MCF 10A (cell line): ENCODE data around the gene MRPS5. TPM values are rescaled to one million over a fixed set of nuclear protein-coding genes. Genes with fewer than 3 reads are reported as not detected.

Source experiments
- BruUV-seq: library from RNA; stranded (reverse); fragments of 400-500 nt; replicated peaks from 2 replicates; lab custom pipeline; 2021; lab: Mats Ljungman, UMichigan
- CTCF ChIA-PET: fragments of 300-600 bp; sonication (Branson Sonifier 250); formaldehyde crosslinking; extraction: SDS; loops from one replicate; lab custom pipeline; 2021; ENCODE audit warnings: antibody characterized with exemption, inconsistent platforms; lab: Yijun Ruan, JAX
- POLR2A ChIA-PET: fragments of 300-600, 350-650 bp; sonication (Branson Sonifier 250); formaldehyde crosslinking; extraction: SDS; loops from one replicate; lab custom pipeline; 2020; ENCODE audit warnings: antibody characterized with exemption, inconsistent platforms; lab: Yijun Ruan, JAX
- DNase-seq: peaks from one replicate; pipeline ENCODE4 v3.0.0-alpha.2; 2018; ENCODE audit not compliant: unreplicated experiment
- H3K27ac Mint-ChIP-seq: one replicate; pipeline ENCODE4 v1.8.0; 2022; ENCODE audit warnings: mild to moderate bottlenecking, low read depth, mixed read lengths; ENCODE audit not compliant: unreplicated experiment
- H3K27me3 Mint-ChIP-seq: one replicate; pipeline ENCODE4 v1.8.0; 2022; ENCODE audit warnings: mixed read lengths; ENCODE audit not compliant: insufficient read depth, unreplicated experiment
- H3K36me3 Mint-ChIP-seq: one replicate; pipeline ENCODE4 v1.8.0; 2022; ENCODE audit warnings: mild to moderate bottlenecking, moderate library complexity, mixed read lengths; ENCODE audit not compliant: insufficient read depth, unreplicated experiment
- H3K4me1 Mint-ChIP-seq: one replicate; pipeline ENCODE4 v1.8.0; 2022; ENCODE audit warnings: mixed read lengths; ENCODE audit not compliant: insufficient read depth, unreplicated experiment
- H3K4me3 Mint-ChIP-seq: one replicate; pipeline ENCODE4 v1.8.0; 2022; ENCODE audit warnings: mild to moderate bottlenecking, moderate library complexity, mixed read lengths; ENCODE audit not compliant: unreplicated experiment
- H3K9me3 Mint-ChIP-seq: one replicate; pipeline ENCODE4 v1.8.0; 2022; ENCODE audit warnings: mixed read lengths; ENCODE audit not compliant: unreplicated experiment
- CTCF ChIP-seq: fragments of 200-600 bp; IDR thresholded peaks from one replicate; pipeline ENCODE4 v1.8.0; 2022; ENCODE audit warnings: antibody characterized with exemption, mild to moderate bottlenecking; ENCODE audit not compliant: unreplicated experiment
- intact Hi-C: fragments of 100-400 bp; cut with micrococcal nuclease; formaldehyde crosslinking; loops from 2 replicates; pipeline ENCODE4 v1.14.1; 2022
- total RNA-seq: library from RNA; stranded (reverse); gene quantifications from 2 replicates; pipeline ENCODE4 v1.2.3, GENCODE V29; 2022

The MRPS5 gene
- total RNA-seq, 1 experiment from 2014 or later: 74.2 TPM

DNA sequence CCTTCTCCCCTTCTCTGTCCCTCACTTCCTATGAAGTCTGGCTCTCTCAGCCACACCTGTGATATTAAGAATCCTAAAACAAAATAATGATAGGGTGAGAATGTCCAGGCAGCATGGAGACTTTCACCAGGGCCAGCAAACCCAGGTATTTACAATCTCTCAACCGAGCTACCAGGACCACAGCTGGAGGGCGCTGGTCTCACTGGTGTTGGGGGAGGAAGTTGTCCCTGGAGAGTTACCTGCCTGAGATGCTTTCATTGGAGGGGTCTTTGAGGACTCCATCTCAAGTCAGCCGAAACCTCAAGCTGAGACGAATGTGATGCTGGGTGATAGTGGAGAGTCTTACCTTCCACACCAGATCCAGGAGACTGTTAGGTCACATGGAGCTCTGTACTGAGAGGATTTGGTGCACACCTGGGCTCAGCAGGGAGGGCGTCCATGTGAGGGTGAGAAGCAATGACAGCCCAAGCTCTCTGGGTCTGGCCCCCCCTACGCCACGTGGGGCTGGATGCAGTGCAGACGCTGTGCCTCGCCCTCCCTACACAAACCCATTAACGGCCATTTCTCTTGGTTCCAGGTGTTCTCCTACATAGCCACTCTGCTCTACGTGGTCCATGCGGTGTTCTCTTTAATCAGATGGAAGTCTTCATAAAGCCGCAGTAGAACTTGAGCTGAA is 68.7 kb downstream of the MRPS5 start:
- no TSS peak for BruUV-seq
- Mint-ChIP-seq H3K36me3 (no peaks in the 10 kb centered on the region), H3K4me3 (no peak overlapping the region), H3K27ac (no peak overlapping the region), H3K27me3 (peaks cover 44% of the 10 kb centered on the region), H3K4me1 (no peaks in the 10 kb centered on the region), H3K9me3 (no peaks in the 10 kb centered on the region)
- DNase-seq: no peak
- intact Hi-C loops: no loop called here
- POLR2A ChIA-PET: interaction anchor here (0.8 to 1.2 kb wide), 2 partner anchors 10 to 64 kb away, joined by 3 read pairs; no protein-coding TSS in a partner anchor
- CTCF ChIA-PET: interaction anchor here (0.6 to 4.9 kb wide), 10 partner anchors 8 to 93 kb away, joined by 3 to 22 read pairs (median 5); no protein-coding TSS in a partner anchor
- TF ChIP-seq CTCF: no peak

DNA sequence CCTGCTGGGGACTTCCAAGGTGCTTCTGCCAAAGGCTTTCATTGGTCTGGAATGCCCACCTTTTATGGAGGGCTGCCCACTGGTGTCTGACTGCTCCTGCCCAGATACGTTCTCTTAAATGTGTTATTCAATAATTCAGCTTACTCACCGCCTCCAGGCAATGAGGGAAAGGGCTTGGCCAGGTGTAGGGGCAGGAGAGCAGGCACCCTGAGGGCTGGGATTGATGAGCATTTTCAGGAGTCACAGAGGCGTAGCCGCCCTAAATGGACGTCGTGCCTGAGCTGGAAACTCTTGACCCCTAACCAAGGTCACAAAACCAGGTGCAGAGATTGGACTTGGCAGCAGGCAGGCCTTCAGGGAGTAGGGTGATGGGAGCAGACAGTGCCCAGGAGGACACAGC is 69.3 kb downstream of the MRPS5 start:
- BruUV-seq: no TSS peak
- DNase-seq: peak; percentile 17
- Mint-ChIP-seq H3K36me3 (no peaks in the 10 kb centered on the region), H3K27me3 (peaks cover 42% of the 10 kb centered on the region), H3K4me3 (no peak overlapping the region), H3K27ac (no peak overlapping the region), H3K9me3 (no peaks in the 10 kb centered on the region), H3K4me1 (no peaks in the 10 kb centered on the region)
- ChIA-PET CTCF (interaction anchor here (0.6 to 4.9 kb wide), 7 partner anchors 8 to 92 kb away, joined by 3 to 22 read pairs (median 5); no protein-coding TSS in a partner anchor), POLR2A (interaction anchor here (0.8 to 1.2 kb wide), 2 partner anchors 10 to 64 kb away, joined by 3 read pairs; no protein-coding TSS in a partner anchor)
- intact Hi-C loops: no loop called here
- TF ChIP-seq CTCF: no peak

DNA sequence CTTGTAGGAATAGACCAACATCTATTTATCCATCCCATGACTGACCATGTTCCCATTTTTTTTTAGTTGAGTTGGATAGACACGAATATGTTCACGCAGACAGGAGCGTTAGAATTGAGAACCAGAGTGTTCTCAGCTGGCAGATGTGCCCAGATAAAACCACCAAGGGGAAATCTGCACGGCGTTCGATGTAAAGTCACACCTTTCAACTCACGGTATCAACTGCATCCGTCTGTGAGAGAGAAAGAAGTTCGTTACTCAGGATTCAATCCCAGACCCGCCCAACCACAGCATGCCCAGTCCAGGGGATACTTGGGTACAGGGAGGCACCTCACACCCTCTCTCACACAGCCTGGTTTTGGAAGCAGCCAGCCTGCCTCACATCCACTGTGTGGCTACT is 70.0 kb downstream of the MRPS5 start:
- no peaks in the 10 kb centered on the region for H3K9me3 Mint-ChIP-seq
- intact Hi-C loops: no loop called here
- no TSS peak for BruUV-seq
- TF ChIP-seq CTCF: no peak
- H3K27me3 Mint-ChIP-seq: peaks cover 49% of the 10 kb centered on the region
- no peak for DNase-seq
- ChIA-PET POLR2A (no interaction called here), CTCF (interaction anchor here (1.1 to 4.9 kb wide), 3 partner anchors 25 to 28 kb away, joined by 5 to 22 read pairs (median 18); no protein-coding TSS in a partner anchor)
- H3K4me1 Mint-ChIP-seq: no peaks in the 10 kb centered on the region
- H3K27ac Mint-ChIP-seq: no peak overlapping the region
- no peaks in the 10 kb centered on the region for H3K36me3 Mint-ChIP-seq
- H3K4me3 Mint-ChIP-seq: no peak overlapping the region

DNA sequence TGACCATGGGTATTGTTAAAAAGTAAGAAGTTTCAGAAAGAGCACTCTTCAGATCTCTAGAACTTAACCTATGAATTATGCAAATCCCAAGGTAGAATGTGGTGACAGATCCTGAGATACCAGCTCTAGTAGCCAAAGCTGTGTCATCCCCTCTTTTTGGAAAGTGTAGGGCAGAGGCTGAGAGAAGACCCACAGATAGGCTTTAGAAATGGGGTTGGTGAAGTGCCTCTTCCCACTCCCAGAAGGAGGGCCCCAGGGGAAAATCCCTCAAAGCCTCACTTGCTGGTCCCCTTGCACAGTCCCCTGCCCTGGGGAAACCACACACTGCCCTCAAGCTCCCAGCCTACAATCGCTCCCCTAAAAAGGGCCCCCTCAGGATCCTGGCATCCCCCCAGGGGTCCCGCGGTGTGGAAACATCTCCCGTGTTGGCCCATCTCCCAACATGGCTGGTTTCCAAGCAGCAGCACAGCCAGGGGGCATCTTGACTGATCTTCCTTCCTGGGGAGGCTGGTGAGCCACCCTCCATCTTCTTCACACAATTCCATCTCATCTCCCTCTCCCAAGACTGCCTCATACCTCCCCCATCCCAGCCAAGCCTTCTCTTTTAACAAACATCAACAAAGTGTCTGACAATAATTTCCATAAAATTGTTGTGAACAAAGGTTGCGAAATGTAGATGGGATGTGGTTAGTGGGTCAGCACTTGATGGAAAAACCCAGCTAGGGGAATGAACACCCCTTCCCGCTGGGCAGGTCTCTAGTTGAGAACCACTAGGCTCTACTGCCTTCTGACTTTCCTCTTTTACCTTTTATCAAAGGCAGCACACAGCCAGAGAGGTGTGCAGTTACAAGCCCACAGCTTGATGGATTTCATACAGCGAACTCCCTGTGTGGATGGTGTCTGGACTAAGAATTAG is 71.0 kb downstream of the MRPS5 start:
- H3K27me3 Mint-ChIP-seq: peaks cover 55% of the 10 kb centered on the region
- H3K27ac Mint-ChIP-seq: no peak overlapping the region
- intact Hi-C loops: no loop called here
- no peaks in the 10 kb centered on the region for H3K9me3 Mint-ChIP-seq
- H3K4me1 Mint-ChIP-seq: no peaks in the 10 kb centered on the region
- no peak for DNase-seq
- no peak overlapping the region for H3K4me3 Mint-ChIP-seq
- no peaks in the 10 kb centered on the region for H3K36me3 Mint-ChIP-seq
- no peak for TF ChIP-seq CTCF
- CTCF ChIA-PET: interaction anchor here (4.9 kb wide), 1 partner anchor 26 kb away, joined by 22 read pairs; no protein-coding TSS in a partner anchor
- POLR2A ChIA-PET: no interaction called here
- BruUV-seq: no TSS peak
